ENCODE results near the gene U2AF1L4.

U2AF1L4 gene

GRCh38 chr19:35746531-35746930, 1.3 kb upstream of the U2AF1L4 start:
- Histone ChIP-seq H3K4me3 (ENCODE audit: insufficient read depth in 1 of 2, low read depth in 1 of 2, low read length in 2 of 2) (peak overlapping the region; percentile 30 to 96), H2BK12ac (ENCODE audit: low read length in 2 of 2) (no peak overlapping the region), H3K23ac (ENCODE audit: low read length in 2 of 2) (no peak overlapping the region), H3K9ac (ENCODE audit: low read length) (peak overlapping the region; percentile 99), H3K27ac (ENCODE audit: low read length, poor library complexity, severe bottlenecking) (no peak overlapping the region), H3K4ac (ENCODE audit: low read depth in 1 of 2, low read length in 2 of 2) (no peak overlapping the region), H3K18ac (ENCODE audit: low read depth in 1 of 2, low read length in 2 of 2) (no peak overlapping the region), H3K36me3 (ENCODE audit: control insufficient read depth in 1 of 2, insufficient read depth in 2 of 2, low read depth in 1 of 2, low read length in 2 of 2) (peaks cover 16 to 24% of the 10 kb centered on the region in 2 experiments), H3K27me3 (ENCODE audit: control insufficient read depth in 1 of 2, insufficient read depth in 1 of 2, low read length in 2 of 2) (no peaks in the 10 kb centered on the region), H2BK5ac (ENCODE audit: low read depth, low read length, poor library complexity, severe bottlenecking) (no peak overlapping the region), H2BK15ac (ENCODE audit: low read depth, poor library complexity, severe bottlenecking) (no peak overlapping the region), H2AK5ac (ENCODE audit: low read length, severe bottlenecking) (peak overlapping the region; percentile 76), H2AFZ (ENCODE audit: low read depth, low read length) (no peak overlapping the region), H2BK120ac (ENCODE audit: low read depth, low read length) (no peak overlapping the region), H4K8ac (ENCODE audit: low read length) (no peak overlapping the region), H3K4me1 (ENCODE audit: control insufficient read depth, insufficient read depth, low read depth, low read length) (peaks cover 22% of the 10 kb centered on the region), H3K4me2 (ENCODE audit: low read length, poor library complexity, severe bottlenecking) (peak overlapping the region; percentile 76), H3K79me1 (replicated peaks; ENCODE audit: low read length, poor library complexity, severe bottlenecking) (peaks cover 40% of the 10 kb centered on the region), H3K14ac (ENCODE audit: low read length in 2 of 2) (no peak overlapping the region), H4K91ac (ENCODE audit: low read length) (no peak overlapping the region), H3K9me3 (ENCODE audit: control insufficient read depth, low read length) (no peaks in the 10 kb centered on the region)
- no peak for DNase-seq
- WGBS, result 97% methylated on average over 5 of the region's 5 CpGs

DNA sequence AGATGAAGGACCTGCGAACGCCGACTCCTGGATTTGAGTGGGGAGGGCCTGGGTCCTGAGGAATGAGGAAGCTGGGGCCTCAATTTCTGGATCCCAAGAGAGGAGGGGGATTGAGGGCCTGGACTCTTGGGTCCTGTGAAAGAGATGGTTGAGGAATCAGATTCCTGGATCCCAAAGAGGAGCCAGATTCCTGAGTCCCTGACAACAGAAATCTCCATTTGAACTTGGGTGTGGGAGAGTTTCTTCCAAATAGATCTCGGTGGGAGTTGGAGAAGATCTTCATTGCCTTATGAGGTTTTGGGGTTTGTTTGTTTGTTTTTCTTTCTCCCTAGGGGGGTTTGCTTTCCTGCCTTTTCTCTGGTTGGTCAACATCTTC, 857 bp upstream of the U2AF1L4 start:
- no peak overlapping the region for H2AFZ ChIP-seq (ENCODE audit: low read depth, low read length)
- H2BK5ac ChIP-seq (ENCODE audit: low read depth, low read length, poor library complexity, severe bottlenecking), result no peak overlapping the region
- no peak overlapping the region for H4K8ac ChIP-seq (ENCODE audit: low read length)
- H3K79me1 ChIP-seq (replicated peaks; ENCODE audit: low read length, poor library complexity, severe bottlenecking), result peaks cover 37% of the 10 kb centered on the region
- peak overlapping the region; percentile 35 for H2BK120ac ChIP-seq (ENCODE audit: low read depth, low read length)
- H3K9me3 ChIP-seq (ENCODE audit: control insufficient read depth, low read length), result no peaks in the 10 kb centered on the region
- H3K27ac ChIP-seq (ENCODE audit: low read length, poor library complexity, severe bottlenecking), result peak overlapping the region; percentile 33
- H3K4me1 ChIP-seq (ENCODE audit: control insufficient read depth, insufficient read depth, low read depth, low read length), result peaks cover 22% of the 10 kb centered on the region
- no peak overlapping the region for H3K23ac ChIP-seq (ENCODE audit: low read length in 2 of 2)
- H3K36me3 ChIP-seq (ENCODE audit: control insufficient read depth in 1 of 2, insufficient read depth in 2 of 2, low read depth in 1 of 2, low read length in 2 of 2), result peaks cover 16 to 21% of the 10 kb centered on the region in 2 experiments
- 22% methylated on average over 4 of the region's 4 CpGs for WGBS
- no peak overlapping the region for H4K91ac ChIP-seq (ENCODE audit: low read length)
- peak overlapping the region; percentile 74 to 96 for H3K4me3 ChIP-seq (ENCODE audit: insufficient read depth in 1 of 2, low read depth in 1 of 2, low read length in 2 of 2)
- peak overlapping the region; percentile 99 for H3K9ac ChIP-seq (ENCODE audit: low read length)
- peak overlapping the region in 1 of 2 experiments; percentile 57 for H3K4ac ChIP-seq (ENCODE audit: low read depth in 1 of 2, low read length in 2 of 2)
- no peaks in the 10 kb centered on the region for H3K27me3 ChIP-seq (ENCODE audit: control insufficient read depth in 1 of 2, insufficient read depth in 1 of 2, low read length in 2 of 2)
- peak overlapping the region; percentile 76 for H2AK5ac ChIP-seq (ENCODE audit: low read length, severe bottlenecking)
- H3K14ac ChIP-seq (ENCODE audit: low read length in 2 of 2), result no peak overlapping the region
- DNase-seq, result no peak
- peak overlapping the region; percentile 76 for H3K4me2 ChIP-seq (ENCODE audit: low read length, poor library complexity, severe bottlenecking)
- peak overlapping the region in 1 of 2 experiments; percentile 4 for H3K18ac ChIP-seq (ENCODE audit: low read depth in 1 of 2, low read length in 2 of 2)
- H2BK12ac ChIP-seq (ENCODE audit: low read length in 2 of 2), result no peak overlapping the region
- no peak overlapping the region for H2BK15ac ChIP-seq (ENCODE audit: low read depth, poor library complexity, severe bottlenecking)

GRCh38 chr19:35744430-35745327, 539 bp downstream of the U2AF1L4 start:
- Histone ChIP-seq H2AFZ (ENCODE audit: low read depth, low read length) (peak overlapping the region; percentile 72), H3K14ac (ENCODE audit: low read length in 2 of 2) (peak overlapping the region in 1 of 2 experiments; percentile 97), H2BK12ac (ENCODE audit: low read length in 2 of 2) (no peak overlapping the region), H3K9ac (ENCODE audit: low read length) (peak overlapping the region; percentile 99), H4K91ac (ENCODE audit: low read length) (peak overlapping the region; percentile 90), H3K23ac (ENCODE audit: low read length in 2 of 2) (no peak overlapping the region), H3K4me1 (ENCODE audit: control insufficient read depth, insufficient read depth, low read depth, low read length) (peaks cover 25% of the 10 kb centered on the region), H3K4ac (ENCODE audit: low read depth in 1 of 2, low read length in 2 of 2) (peak overlapping the region; percentile 92 to 93), H3K9me3 (ENCODE audit: control insufficient read depth, low read length) (no peaks in the 10 kb centered on the region), H3K27me3 (ENCODE audit: control insufficient read depth in 1 of 2, insufficient read depth in 1 of 2, low read length in 2 of 2) (no peaks in the 10 kb centered on the region), H3K27ac (ENCODE audit: low read length, poor library complexity, severe bottlenecking) (peak overlapping the region; percentile 98), H3K79me1 (replicated peaks; ENCODE audit: low read length, poor library complexity, severe bottlenecking) (peaks cover 31% of the 10 kb centered on the region), H3K36me3 (ENCODE audit: control insufficient read depth in 1 of 2, insufficient read depth in 2 of 2, low read depth in 1 of 2, low read length in 2 of 2) (peaks cover 15 to 21% of the 10 kb centered on the region in 2 experiments), H3K4me3 (ENCODE audit: insufficient read depth in 1 of 2, low read depth in 1 of 2, low read length in 2 of 2) (peak overlapping the region; percentile 65 to 96), H2BK15ac (ENCODE audit: low read depth, poor library complexity, severe bottlenecking) (no peak overlapping the region), H2BK5ac (ENCODE audit: low read depth, low read length, poor library complexity, severe bottlenecking) (peak overlapping the region; percentile 87), H3K18ac (ENCODE audit: low read depth in 1 of 2, low read length in 2 of 2) (peak overlapping the region; percentile 41 to 95), H3K4me2 (ENCODE audit: low read length, poor library complexity, severe bottlenecking) (peak overlapping the region; percentile 80), H2BK120ac (ENCODE audit: low read depth, low read length) (peak overlapping the region; percentile 99), H4K8ac (ENCODE audit: low read length) (peak overlapping the region; percentile 70), H2AK5ac (ENCODE audit: low read length, severe bottlenecking) (peak overlapping the region; percentile 71)
- DNase-seq, result peak; percentile 98
- 10% methylated on average over 41 of the region's 41 CpGs for WGBS

- no peak overlapping the region for H2BK12ac ChIP-seq (ENCODE audit: low read length in 2 of 2)
- H3K27ac ChIP-seq (ENCODE audit: low read length, poor library complexity, severe bottlenecking), result no peak overlapping the region
- 92% methylated on average over 17 of the region's 19 CpGs for WGBS
- H4K91ac ChIP-seq (ENCODE audit: low read length), result peak overlapping the region; percentile 4
- no peak overlapping the region for H4K8ac ChIP-seq (ENCODE audit: low read length)
- no peaks in the 10 kb centered on the region for H3K27me3 ChIP-seq (ENCODE audit: control insufficient read depth in 1 of 2, insufficient read depth in 1 of 2, low read length in 2 of 2)
- peak overlapping the region in 1 of 2 experiments; percentile 96 for H3K4me3 ChIP-seq (ENCODE audit: insufficient read depth in 1 of 2, low read depth in 1 of 2, low read length in 2 of 2)
- H2AK5ac ChIP-seq (ENCODE audit: low read length, severe bottlenecking), result no peak overlapping the region
- DNase-seq, result no peak
- H3K4me2 ChIP-seq (ENCODE audit: low read length, poor library complexity, severe bottlenecking), result peak overlapping the region; percentile 80
- H3K79me1 ChIP-seq (replicated peaks; ENCODE audit: low read length, poor library complexity, severe bottlenecking), result peaks cover 29% of the 10 kb centered on the region
- H3K9ac ChIP-seq (ENCODE audit: low read length), result peak overlapping the region; percentile 99
- H3K4ac ChIP-seq (ENCODE audit: low read depth in 1 of 2, low read length in 2 of 2), result no peak overlapping the region
- no peak overlapping the region for H3K14ac ChIP-seq (ENCODE audit: low read length in 2 of 2)
- no peak overlapping the region for H2BK5ac ChIP-seq (ENCODE audit: low read depth, low read length, poor library complexity, severe bottlenecking)
- H2BK15ac ChIP-seq (ENCODE audit: low read depth, poor library complexity, severe bottlenecking), result no peak overlapping the region
- H3K9me3 ChIP-seq (ENCODE audit: control insufficient read depth, low read length), result no peaks in the 10 kb centered on the region
- no peak overlapping the region for H2BK120ac ChIP-seq (ENCODE audit: low read depth, low read length)
- no peak overlapping the region for H3K23ac ChIP-seq (ENCODE audit: low read length in 2 of 2)
- H2AFZ ChIP-seq (ENCODE audit: low read depth, low read length), result no peak overlapping the region
- H3K4me1 ChIP-seq (ENCODE audit: control insufficient read depth, insufficient read depth, low read depth, low read length), result peaks cover 23% of the 10 kb centered on the region
- H3K36me3 ChIP-seq (ENCODE audit: control insufficient read depth in 1 of 2, insufficient read depth in 2 of 2, low read depth in 1 of 2, low read length in 2 of 2), result peaks cover 23 to 26% of the 10 kb centered on the region in 2 experiments
- no peak overlapping the region for H3K18ac ChIP-seq (ENCODE audit: low read depth in 1 of 2, low read length in 2 of 2)
Observed at GRCh38 chr19:35743640-35744429, 1.4 kb downstream of the U2AF1L4 start.

Data from mesenchymal stem cell (in vitro differentiated cells and primary cell).